H1 (cell line): ENCODE measurements around the gene CXXC5.

Experiments used
- POLR2A ChIP-seq, 2 experiments: IDR thresholded peaks; 1 replicate in 1 of 2; 2 replicates in 1 of 2; pipeline ENCODE4 v1.6.1; 2011; ENCODE audit warnings: low read depth in 2 of 2, low read length in 2 of 2, mild to moderate bottlenecking in 2 of 2; ENCODE audit errors: control extremely low read depth in 1 of 2
- SP4 ChIP-seq: IDR thresholded peaks from 2 replicates; pipeline ENCODE4 v1.6.1; 2012; ENCODE audit warnings: low read length, inconsistent platforms
- TEAD4 ChIP-seq: IDR thresholded peaks from 2 replicates; pipeline ENCODE4 v1.6.1; 2012; ENCODE audit warnings: low read depth, low read length, inconsistent platforms, mixed read lengths
- ZNF274 ChIP-seq: IDR thresholded peaks from 2 replicates; pipeline ENCODE4 v1.7.0; 2012; ENCODE audit warnings: low read length, borderline replicate concordance; ENCODE audit errors: extremely low read depth
- TF ChIP-seq, protein P1 (sequence below), 3 experiments: IDR thresholded peaks; 1 replicate in 2 of 3; 2 replicates in 1 of 3; pipeline versions ENCODE4 v1.5.1 to v1.6.1; 2011; ENCODE audit warnings: low read length in 3 of 3, mild to moderate bottlenecking in 3 of 3, inconsistent platforms in 2 of 3, low read depth in 1 of 3, moderate library complexity in 1 of 3; ENCODE audit not compliant: insufficient read depth in 1 of 3; ENCODE audit errors: control extremely low read depth in 1 of 3

DNA sequence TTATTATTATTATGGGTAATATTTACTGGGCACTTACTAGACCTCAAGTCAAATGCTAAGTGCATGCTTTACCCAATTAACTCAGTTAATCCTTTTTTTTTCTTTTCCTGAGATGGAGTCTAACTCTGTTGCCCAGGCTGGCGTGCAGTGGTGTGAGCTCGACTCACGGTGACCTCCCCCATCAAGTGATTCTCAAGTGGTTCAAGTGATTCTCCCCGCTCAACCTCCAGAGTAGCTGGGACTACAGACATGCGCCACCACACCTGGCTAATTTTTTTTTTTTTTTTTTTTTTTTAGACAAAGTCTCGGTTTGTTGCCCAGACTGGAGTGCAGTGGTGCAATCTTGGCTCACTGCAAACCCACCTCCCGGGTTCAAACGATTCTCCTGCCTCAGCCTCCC lies 69.1 kb downstream of the CXXC5 start:
- TF ChIP-seq TEAD4, result no peak
- TF ChIP-seq, protein P1, sequence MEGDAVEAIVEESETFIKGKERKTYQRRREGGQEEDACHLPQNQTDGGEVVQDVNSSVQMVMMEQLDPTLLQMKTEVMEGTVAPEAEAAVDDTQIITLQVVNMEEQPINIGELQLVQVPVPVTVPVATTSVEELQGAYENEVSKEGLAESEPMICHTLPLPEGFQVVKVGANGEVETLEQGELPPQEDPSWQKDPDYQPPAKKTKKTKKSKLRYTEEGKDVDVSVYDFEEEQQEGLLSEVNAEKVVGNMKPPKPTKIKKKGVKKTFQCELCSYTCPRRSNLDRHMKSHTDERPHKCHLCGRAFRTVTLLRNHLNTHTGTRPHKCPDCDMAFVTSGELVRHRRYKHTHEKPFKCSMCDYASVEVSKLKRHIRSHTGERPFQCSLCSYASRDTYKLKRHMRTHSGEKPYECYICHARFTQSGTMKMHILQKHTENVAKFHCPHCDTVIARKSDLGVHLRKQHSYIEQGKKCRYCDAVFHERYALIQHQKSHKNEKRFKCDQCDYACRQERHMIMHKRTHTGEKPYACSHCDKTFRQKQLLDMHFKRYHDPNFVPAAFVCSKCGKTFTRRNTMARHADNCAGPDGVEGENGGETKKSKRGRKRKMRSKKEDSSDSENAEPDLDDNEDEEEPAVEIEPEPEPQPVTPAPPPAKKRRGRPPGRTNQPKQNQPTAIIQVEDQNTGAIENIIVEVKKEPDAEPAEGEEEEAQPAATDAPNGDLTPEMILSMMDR (IDR thresholded peaks at IDR 0.05; ENCODE audit: control extremely low read depth in 1 of 3, insufficient read depth in 1 of 3, low read depth in 1 of 3, low read length in 3 of 3), result no peak
- TF ChIP-seq ZNF274, result no peak
- no peak for TF ChIP-seq SP4
- no peak for TF ChIP-seq POLR2A (IDR thresholded peaks at IDR 0.05; ENCODE audit: control extremely low read depth in 1 of 2, low read depth in 2 of 2, low read length in 2 of 2)
